Neural progenitor cell (in vitro differentiated cells): ENCODE results near the gene SOX5. TPM values are rescaled to one million over a fixed set of nuclear protein-coding genes. Genes with fewer than 3 reads are reported as not detected.

Source experiments
- DNase-seq: peaks from one replicate; pipeline ENCODE4 v3.0.0-alpha.2; 2016; ENCODE audit warnings: low spot score
- H2AFZ ChIP-seq: fragments of 200-600 bp; sonication (generic); replicated peaks from 2 replicates; pipeline ENCODE4 v1.6.1; 2016; ENCODE audit warnings: antibody characterized with exemption
- H3F3A ChIP-seq: fragments of 200-600 bp; sonication (generic); 2 replicates; pipeline ENCODE4 v1.6.1; 2016; ENCODE audit warnings: antibody characterized with exemption, low read depth
- H3K27ac ChIP-seq: fragments of 200-600 bp; sonication (generic); 2 replicates; pipeline ENCODE4 v1.5.1; 2016; ENCODE audit warnings: mild to moderate bottlenecking
- H3K27me3 ChIP-seq: fragments of 200-600 bp; sonication (generic); 2 replicates; pipeline ENCODE4 v1.6.1; 2016; ENCODE audit warnings: mild to moderate bottlenecking, moderate library complexity
- H3K36me3 ChIP-seq: fragments of 200-600 bp; sonication (generic); 2 replicates; pipeline ENCODE4 v1.5.1; 2016
- H3K4me1 ChIP-seq: fragments of 200-600 bp; sonication (generic); 2 replicates; pipeline ENCODE4 v1.6.1; 2016; ENCODE audit warnings: mixed run types
- H3K4me2 ChIP-seq: fragments of 200-600 bp; sonication (generic); 2 replicates; pipeline ENCODE4 v1.6.1; 2016
- H3K4me3 ChIP-seq: fragments of 200-600 bp; sonication (generic); 2 replicates; pipeline ENCODE4 v1.5.1; 2016
- H3K79me2 ChIP-seq: fragments of 200-600 bp; sonication (generic); 2 replicates; pipeline ENCODE4 v1.6.1; 2016; ENCODE audit warnings: low read depth
- H3K9ac ChIP-seq: fragments of 200-600 bp; sonication (generic); 2 replicates; pipeline ENCODE4 v1.6.1; 2016
- H3K9me3 ChIP-seq: fragments of 200-600 bp; sonication (generic); 2 replicates; pipeline ENCODE4 v1.5.1; 2016; ENCODE audit warnings: low read depth
- H4K20me1 ChIP-seq: fragments of 200-600 bp; sonication (generic); 2 replicates; pipeline ENCODE4 v1.6.1; 2016; ENCODE audit warnings: low read depth
- H3K27ac Mint-ChIP-seq: 3 replicates; pipeline ENCODE4 v1.8.0; 2021; ENCODE audit warnings: mixed read lengths
- H3K27me3 Mint-ChIP-seq: 2 replicates; pipeline ENCODE4 v1.8.0; 2022; ENCODE audit warnings: low read depth, mild to moderate bottlenecking, inconsistent platforms, moderate library complexity, mixed read lengths; ENCODE audit not compliant: insufficient read depth
- H3K36me3 Mint-ChIP-seq: 3 replicates; pipeline ENCODE4 v1.8.0; 2021; ENCODE audit warnings: mixed read lengths
- H3K4me1 Mint-ChIP-seq: 3 replicates; pipeline ENCODE4 v1.8.0; 2021; ENCODE audit warnings: mixed read lengths
- H3K4me3 Mint-ChIP-seq: 3 replicates; pipeline ENCODE4 v1.8.0; 2021; ENCODE audit warnings: mild to moderate bottlenecking, moderate library complexity, mixed read lengths
- H3K9me3 Mint-ChIP-seq: 3 replicates; pipeline ENCODE4 v1.8.0; 2020; ENCODE audit warnings: mixed read lengths
- EZH2 ChIP-seq: fragments of 200-600 bp; sonication (generic); IDR thresholded peaks from 2 replicates; pipeline ENCODE4 v1.6.1; 2017; ENCODE audit warnings: antibody characterized with exemption, mild to moderate bottlenecking, moderate library complexity
- EZH2phosphoT487 ChIP-seq: fragments of 200-600 bp; sonication (generic); IDR thresholded peaks from 2 replicates; pipeline ENCODE4 v1.6.1; 2017; ENCODE audit warnings: antibody characterized with exemption
- total RNA-seq: library from RNA; depleted of rRNA; stranded (reverse); fragments of >200 nt; gene quantifications from 2 replicates; pipeline ENCODE4 v1.2.3, GENCODE V29; 2015; ENCODE audit warnings: low replicate concordance
- TF ChIP-seq, protein P1 (sequence below): fragments of 200-600 bp; sonication (generic); IDR thresholded peaks from 2 replicates; pipeline ENCODE4 v1.5.1; 2017; ENCODE audit warnings: antibody characterized with exemption, mild to moderate bottlenecking

SOX5 gene
- total RNA-seq, 1 donor from 2014 or later = 79.5 TPM

DNA sequence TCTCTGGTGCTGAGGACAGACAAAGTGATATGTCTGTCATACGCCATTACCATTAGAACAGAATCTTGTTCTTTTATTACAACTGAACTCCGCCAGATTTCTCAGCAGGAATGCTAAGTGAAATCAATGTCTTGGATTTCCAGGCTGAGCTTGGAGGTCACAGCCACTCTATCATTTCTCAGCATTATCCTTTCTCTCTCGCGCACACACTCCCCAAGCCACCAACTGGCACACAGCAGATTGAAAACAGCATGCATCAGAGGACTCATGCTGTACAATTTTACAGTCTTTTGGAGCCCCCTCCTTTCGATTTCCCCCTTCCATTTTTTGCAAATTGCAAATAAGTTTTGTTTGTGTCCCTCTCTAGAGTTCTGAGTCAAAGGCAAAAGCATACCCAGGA, 348.6 kb downstream of the SOX5 start:
- Mint-ChIP-seq H3K9me3 (peaks cover 15% of the 10 kb centered on the region), H3K4me1 (peaks cover 9% of the 10 kb centered on the region), H3K36me3 (peaks cover 38% of the 10 kb centered on the region), H3K27ac (no peak overlapping the region), H3K4me3 (no peak overlapping the region), H3K27me3 (no peaks in the 10 kb centered on the region)
- Histone ChIP-seq H3K4me2 (no peak overlapping the region), H3K36me3 (peaks cover 43% of the 10 kb centered on the region), H2AFZ (no peak overlapping the region), H3K79me2 (no peaks in the 10 kb centered on the region), H4K20me1 (no peaks in the 10 kb centered on the region), H3K27ac (no peak overlapping the region), H3K4me3 (no peak overlapping the region), H3K9ac (no peak overlapping the region), H3K9me3 (peaks cover 11% of the 10 kb centered on the region), H3F3A (no peaks in the 10 kb centered on the region), H3K4me1 (no peaks in the 10 kb centered on the region), H3K27me3 (no peaks in the 10 kb centered on the region)
- TF ChIP-seq EZH2 (no peak), EZH2phosphoT487 (no peak)
- TF ChIP-seq, protein P1, sequence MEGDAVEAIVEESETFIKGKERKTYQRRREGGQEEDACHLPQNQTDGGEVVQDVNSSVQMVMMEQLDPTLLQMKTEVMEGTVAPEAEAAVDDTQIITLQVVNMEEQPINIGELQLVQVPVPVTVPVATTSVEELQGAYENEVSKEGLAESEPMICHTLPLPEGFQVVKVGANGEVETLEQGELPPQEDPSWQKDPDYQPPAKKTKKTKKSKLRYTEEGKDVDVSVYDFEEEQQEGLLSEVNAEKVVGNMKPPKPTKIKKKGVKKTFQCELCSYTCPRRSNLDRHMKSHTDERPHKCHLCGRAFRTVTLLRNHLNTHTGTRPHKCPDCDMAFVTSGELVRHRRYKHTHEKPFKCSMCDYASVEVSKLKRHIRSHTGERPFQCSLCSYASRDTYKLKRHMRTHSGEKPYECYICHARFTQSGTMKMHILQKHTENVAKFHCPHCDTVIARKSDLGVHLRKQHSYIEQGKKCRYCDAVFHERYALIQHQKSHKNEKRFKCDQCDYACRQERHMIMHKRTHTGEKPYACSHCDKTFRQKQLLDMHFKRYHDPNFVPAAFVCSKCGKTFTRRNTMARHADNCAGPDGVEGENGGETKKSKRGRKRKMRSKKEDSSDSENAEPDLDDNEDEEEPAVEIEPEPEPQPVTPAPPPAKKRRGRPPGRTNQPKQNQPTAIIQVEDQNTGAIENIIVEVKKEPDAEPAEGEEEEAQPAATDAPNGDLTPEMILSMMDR = no peak
- no peak for DNase-seq

DNA sequence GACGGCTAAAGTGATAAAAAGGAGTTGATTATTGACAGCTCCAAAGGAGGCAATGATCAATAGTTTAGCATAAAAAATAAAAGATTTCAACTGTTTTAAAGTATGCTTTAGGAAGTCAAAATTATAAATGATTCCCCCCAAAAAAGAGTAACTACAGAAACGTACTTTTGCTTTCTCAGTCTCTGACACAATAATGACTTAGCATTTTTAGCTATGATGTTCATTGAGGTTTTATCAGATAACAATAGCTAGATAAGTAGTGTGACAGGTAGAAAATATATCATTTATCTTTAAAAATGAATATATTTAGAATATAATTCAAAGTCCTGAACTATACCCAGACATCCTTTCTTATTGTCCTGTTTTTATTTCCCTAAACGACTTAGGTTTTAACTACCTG, 352.9 kb downstream of the SOX5 start:
- Histone ChIP-seq H2AFZ (no peak overlapping the region), H4K20me1 (no peaks in the 10 kb centered on the region), H3K9me3 (peaks cover 5% of the 10 kb centered on the region), H3K4me2 (no peak overlapping the region), H3K4me3 (no peak overlapping the region), H3K4me1 (no peaks in the 10 kb centered on the region), H3K9ac (no peak overlapping the region), H3K27me3 (no peaks in the 10 kb centered on the region), H3K36me3 (peaks cover 12% of the 10 kb centered on the region), H3F3A (no peaks in the 10 kb centered on the region), H3K79me2 (no peaks in the 10 kb centered on the region), H3K27ac (no peak overlapping the region)
- Mint-ChIP-seq H3K4me3 (no peak overlapping the region), H3K9me3 (peaks cover 12% of the 10 kb centered on the region), H3K36me3 (peaks cover 21% of the 10 kb centered on the region), H3K27me3 (no peaks in the 10 kb centered on the region), H3K27ac (no peak overlapping the region), H3K4me1 (peaks cover 9% of the 10 kb centered on the region)
- TF ChIP-seq, protein P1 = no peak
- no peak for TF ChIP-seq EZH2
- no peak for TF ChIP-seq EZH2phosphoT487
- no peak for DNase-seq

DNA sequence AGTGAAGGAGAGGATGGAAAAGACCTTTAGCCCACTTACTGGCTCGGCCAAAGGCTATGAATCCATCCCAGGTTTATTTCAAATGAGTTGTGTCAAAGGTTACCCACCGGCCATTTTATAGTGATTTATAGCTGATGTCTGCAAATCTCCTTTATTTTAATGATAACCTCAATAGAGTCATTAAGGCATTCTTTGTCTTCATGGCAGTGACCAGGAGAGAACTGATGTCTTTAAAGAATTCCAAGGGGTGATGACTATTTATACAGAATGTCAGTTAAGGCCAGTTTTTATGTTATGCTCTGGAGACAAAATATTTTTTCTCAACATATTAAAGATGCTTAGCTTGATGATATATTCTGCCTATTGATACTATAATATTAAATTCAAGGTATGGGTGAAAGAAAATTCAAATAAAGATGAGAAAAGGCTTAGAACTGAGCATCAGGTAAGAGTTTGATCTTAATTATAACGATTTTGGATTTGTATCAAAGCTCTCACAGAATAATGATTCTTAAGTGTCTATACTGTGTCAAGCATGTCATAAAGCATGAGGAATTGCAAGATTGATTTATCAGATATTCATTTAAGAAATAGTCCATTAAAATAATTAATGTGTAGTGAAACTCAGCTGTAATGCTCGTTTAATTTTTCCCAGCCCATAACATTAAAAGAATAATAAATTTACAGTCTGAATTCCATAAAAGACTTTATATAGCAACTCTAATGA, 361.5 kb downstream of the SOX5 start:
- Histone ChIP-seq H3K79me2 (no peaks in the 10 kb centered on the region), H3K4me3 (no peak overlapping the region), H3K36me3 (no peaks in the 10 kb centered on the region), H3F3A (no peaks in the 10 kb centered on the region), H3K4me1 (peaks cover 8% of the 10 kb centered on the region), H4K20me1 (no peaks in the 10 kb centered on the region), H3K27ac (no peak overlapping the region), H3K9me3 (no peaks in the 10 kb centered on the region), H3K4me2 (no peak overlapping the region), H2AFZ (no peak overlapping the region), H3K9ac (no peak overlapping the region), H3K27me3 (no peaks in the 10 kb centered on the region)
- peaks cover 8% of the 10 kb centered on the region for H3K36me3 Mint-ChIP-seq
- no peak overlapping the region for H3K27ac Mint-ChIP-seq
- TF ChIP-seq, protein P1 = no peak
- TF ChIP-seq EZH2 = no peak
- TF ChIP-seq EZH2phosphoT487 = no peak
- H3K27me3 Mint-ChIP-seq = no peaks in the 10 kb centered on the region
- no peak overlapping the region for H3K4me3 Mint-ChIP-seq
- H3K4me1 Mint-ChIP-seq = peaks cover 6% of the 10 kb centered on the region
- no peak for DNase-seq
- H3K9me3 Mint-ChIP-seq = no peaks in the 10 kb centered on the region
